ENCODE results near the gene DIO3.

The DIO3 gene

GRCh38 chr14:101595887-101596721 is 34.8 kb downstream of the DIO3 start:
- in situ Hi-C loops (cut with MboI; ENCODE audit: low sequenced_read_pairs) = no loop called here

- in situ Hi-C loops (cut with MboI; ENCODE audit: low sequenced_read_pairs) = no loop called here
Observed at GRCh38 chr14:101596742-101597141, 35.4 kb downstream of the DIO3 start.

GRCh38 chr14:101598159-101598558 is 36.9 kb downstream of the DIO3 start:
- in situ Hi-C loops (cut with MboI; ENCODE audit: low sequenced_read_pairs) = no loop called here

GRCh38 chr14:101598571-101599233 is 37.4 kb downstream of the DIO3 start:
- in situ Hi-C loops (cut with MboI; ENCODE audit: low sequenced_read_pairs) = no loop called here

GRCh38 chr14:101599234-101599885 is 38.1 kb downstream of the DIO3 start:
- in situ Hi-C loops (cut with MboI; ENCODE audit: low sequenced_read_pairs) = no loop called here

- in situ Hi-C loops (cut with MboI; ENCODE audit: low sequenced_read_pairs) = no loop called here
Observed at GRCh38 chr14:101600336-101600890, 39.1 kb downstream of the DIO3 start.

- in situ Hi-C loops (cut with MboI; ENCODE audit: low sequenced_read_pairs) = no loop called here
Observed at GRCh38 chr14:101600891-101601605, 39.8 kb downstream of the DIO3 start.

GRCh38 chr14:101601606-101602465 is 40.5 kb downstream of the DIO3 start:
- in situ Hi-C loops (cut with MboI; ENCODE audit: low sequenced_read_pairs) = no loop called here

- in situ Hi-C loops (cut with MboI; ENCODE audit: low sequenced_read_pairs) = no loop called here
Observed at GRCh38 chr14:101602466-101602840, 41.2 kb downstream of the DIO3 start.

- in situ Hi-C loops (cut with MboI; ENCODE audit: low sequenced_read_pairs) = no loop called here
Observed at GRCh38 chr14:101603096-101603495, 41.8 kb downstream of the DIO3 start.

GRCh38 chr14:101604228-101604934 is 43.1 kb downstream of the DIO3 start:
- in situ Hi-C loops (cut with MboI; ENCODE audit: low sequenced_read_pairs) = no loop called here

- in situ Hi-C loops (cut with MboI; ENCODE audit: low sequenced_read_pairs) = no loop called here
Observed at GRCh38 chr14:101604935-101605780, 43.9 kb downstream of the DIO3 start.

GRCh38 chr14:101605836-101606235 is 44.5 kb downstream of the DIO3 start:
- in situ Hi-C loops (cut with MboI; ENCODE audit: low sequenced_read_pairs) = no loop called here
